ENCODE results near the gene SNRPD2.
A peak's percentile ranks its signal among the peaks of the same experiment; 100 is the strongest.
"Not testable (repeated sequence)": the region's sequence is repeated elsewhere in the genome, so short reads cannot be mapped to it uniquely, and the experiment has no call there.

SNRPD2 gene

DNA sequence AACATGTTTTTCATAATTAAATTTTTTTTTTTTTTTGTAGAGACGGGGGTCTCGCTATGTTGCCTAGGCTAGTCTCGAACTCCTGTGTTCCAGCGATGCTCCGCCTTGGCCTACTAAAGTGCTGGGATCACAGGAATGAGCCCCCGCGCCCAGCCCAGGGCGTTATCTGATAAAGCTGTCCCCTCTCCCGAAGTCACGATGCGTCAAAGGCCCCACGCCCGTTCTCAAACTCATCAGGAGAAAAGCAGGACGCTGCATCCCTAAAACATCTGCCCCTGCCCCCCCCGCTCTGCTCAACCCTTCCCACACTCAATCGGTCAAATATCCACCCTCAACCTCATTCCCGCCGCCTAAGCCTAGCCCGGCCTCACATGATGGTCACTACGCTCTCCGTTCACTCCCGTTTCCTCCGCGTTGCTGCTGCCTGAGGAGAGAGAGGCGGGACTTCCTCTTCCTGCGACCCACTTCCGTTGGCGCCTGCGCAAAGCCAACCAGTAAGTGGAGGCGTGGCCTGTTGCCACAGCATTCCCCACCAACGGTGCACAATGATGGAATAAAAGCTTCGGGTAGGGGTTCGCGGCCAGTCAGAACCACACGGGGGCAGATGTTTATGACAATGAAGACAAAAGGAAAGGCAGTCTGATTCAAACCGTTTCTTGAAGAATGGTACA is at the start of gene SNRPD2:
SNRPD2 (minus strand) TSS at position 438 of the 671 bp plus-strand sequence; CDS start at position 373, 65 bp downstream.
- peak; percentile 94 for DNase-seq (ENCODE audit: low read depth)

DNA sequence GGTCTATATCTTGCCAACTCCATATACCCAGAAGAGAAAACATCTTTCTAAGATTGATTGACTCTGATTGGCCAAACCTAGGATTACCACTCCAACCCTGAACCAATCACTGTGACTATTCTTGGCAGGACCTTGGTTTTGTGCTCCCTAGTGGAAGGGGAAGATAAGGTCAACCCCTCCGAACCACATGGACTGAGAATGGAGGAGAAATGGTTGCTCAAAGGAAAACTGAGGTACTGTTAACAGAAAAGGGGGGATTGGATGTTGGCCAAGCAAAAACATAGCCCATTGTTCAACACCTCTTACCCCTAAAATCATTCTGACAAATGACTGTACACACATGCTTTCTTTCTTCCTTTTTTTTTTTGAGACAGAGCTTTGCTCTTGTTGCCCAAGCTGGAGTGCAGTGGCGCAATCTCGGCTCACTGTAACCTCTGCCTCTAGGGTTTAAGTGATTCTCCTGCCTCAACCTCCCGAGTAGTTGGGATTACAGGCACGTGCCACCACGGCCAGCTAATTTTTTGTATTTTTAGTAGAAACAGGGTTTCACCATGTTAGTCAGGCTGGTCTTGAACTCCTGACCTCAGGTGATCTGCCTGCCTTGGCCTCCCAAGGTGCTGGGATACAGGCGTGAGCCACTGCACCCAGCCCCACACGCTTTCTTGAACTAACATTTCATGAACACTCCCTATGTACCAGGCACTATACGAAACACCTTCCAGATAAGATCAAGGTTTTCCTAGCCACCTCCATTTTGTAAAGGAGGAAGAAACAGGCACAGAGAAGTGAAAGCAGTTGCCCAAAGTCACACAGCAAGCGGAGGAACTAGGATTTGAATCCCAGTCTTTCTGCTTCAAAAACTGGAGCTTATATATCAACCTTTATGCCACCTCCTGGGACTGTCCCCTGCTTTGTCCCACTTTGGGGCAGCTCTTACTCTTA is 48.0 kb upstream of the SNRPD2 start:
- no peak for DNase-seq (ENCODE audit: low read depth)

DNA sequence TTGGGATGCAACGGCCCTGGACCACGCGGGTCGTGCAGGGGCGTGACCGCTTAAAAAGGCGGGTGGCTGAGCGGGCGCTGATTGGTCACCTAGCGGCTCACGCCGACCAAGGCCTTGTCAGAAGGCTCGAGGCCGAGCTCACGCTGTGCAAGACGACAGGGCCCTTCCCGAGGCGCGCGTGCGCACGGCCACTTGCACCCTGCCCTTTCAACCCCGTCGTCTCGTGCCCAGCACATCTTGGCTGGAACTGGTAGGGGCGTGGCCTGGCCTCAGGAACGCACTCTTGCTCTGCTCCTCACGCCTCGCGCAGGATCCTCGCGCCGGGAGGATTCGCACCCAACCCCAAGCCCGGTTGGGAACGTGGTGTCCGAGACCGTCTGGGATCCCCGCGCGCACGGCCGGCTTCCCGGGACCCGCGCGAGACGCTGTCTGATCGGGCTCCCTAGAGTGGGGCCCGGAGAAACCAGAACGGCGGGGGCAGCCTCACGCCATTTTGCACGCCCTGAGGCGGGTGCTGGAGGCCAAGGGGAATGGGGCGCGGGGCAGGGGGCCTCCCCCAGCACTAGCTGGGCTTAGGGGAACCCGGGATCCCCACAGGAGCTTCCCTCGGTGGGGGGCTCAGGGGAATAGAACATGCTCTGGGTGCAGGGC is 41.5 kb upstream of the SNRPD2 start, which contains the start of gene MEIOSIN:
MEIOSIN (plus strand) TSS at position 280 of the 651 bp plus-strand sequence. CDS start 1,938 bp downstream, outside the sequence.
- no peak for DNase-seq (ENCODE audit: low read depth)

DNA sequence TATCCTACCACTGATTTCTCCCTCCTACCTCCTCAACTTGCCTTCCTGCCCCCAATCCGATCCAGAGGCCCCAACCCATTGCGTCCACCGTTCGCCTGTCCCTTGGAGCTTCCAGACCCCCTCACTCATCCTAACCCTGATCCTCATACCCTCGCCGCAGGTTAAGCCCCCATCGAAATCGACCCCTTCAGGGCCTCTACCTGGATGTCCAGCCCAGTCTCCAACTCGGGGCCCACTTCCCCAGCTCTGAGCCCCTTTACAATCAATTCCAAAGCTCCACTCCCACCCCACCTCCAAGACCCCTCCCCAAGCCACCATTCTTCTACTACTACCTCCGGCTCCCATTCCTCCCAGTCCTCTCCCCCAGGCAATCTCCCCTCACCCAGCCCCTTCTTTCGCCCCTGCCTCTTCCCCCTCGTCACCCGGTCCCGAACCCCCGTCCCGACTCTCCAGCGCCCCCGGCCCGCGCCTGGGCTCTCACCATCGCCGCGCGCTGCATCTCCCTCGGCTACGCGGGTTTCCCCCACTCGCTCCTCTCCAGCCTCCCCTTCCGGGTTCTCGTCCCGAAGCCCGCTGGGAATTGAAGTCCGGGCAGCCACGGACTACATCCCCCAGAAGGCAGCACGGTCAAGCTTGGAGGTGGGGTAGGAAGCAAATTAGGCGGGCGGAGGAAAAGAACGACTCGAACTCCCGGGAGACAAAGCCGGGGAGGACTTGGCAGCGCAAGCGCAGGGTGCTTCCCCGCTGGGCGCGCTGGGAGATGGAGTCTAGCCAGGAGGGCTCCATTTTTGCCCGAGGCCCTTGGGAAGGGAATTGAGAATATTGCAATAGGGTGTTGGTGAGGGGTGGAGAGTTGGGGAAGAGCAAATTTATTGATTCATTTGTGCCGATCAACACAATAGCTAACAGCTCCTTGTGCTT is 38.9 kb upstream of the SNRPD2 start, which contains the start of gene FBXO46:
FBXO46 (minus strand) TSS at position 529 of the 921 bp plus-strand sequence. CDS start 17,401 bp downstream, outside the sequence.
- peak; percentile 99 for DNase-seq (ENCODE audit: low read depth)

- no peak for DNase-seq (ENCODE audit: low read depth)
Observed at GRCh38 chr19:45729800-45730290, 38.1 kb upstream of the SNRPD2 start.

- not testable (repeated sequence) for DNase-seq (ENCODE audit: low read depth)
Observed at GRCh38 chr19:45728683-45729082, 36.9 kb upstream of the SNRPD2 start.

GRCh38 chr19:45720065-45720464 is 28.3 kb upstream of the SNRPD2 start:
- DNase-seq (ENCODE audit: low read depth), result not testable (repeated sequence)

DNA sequence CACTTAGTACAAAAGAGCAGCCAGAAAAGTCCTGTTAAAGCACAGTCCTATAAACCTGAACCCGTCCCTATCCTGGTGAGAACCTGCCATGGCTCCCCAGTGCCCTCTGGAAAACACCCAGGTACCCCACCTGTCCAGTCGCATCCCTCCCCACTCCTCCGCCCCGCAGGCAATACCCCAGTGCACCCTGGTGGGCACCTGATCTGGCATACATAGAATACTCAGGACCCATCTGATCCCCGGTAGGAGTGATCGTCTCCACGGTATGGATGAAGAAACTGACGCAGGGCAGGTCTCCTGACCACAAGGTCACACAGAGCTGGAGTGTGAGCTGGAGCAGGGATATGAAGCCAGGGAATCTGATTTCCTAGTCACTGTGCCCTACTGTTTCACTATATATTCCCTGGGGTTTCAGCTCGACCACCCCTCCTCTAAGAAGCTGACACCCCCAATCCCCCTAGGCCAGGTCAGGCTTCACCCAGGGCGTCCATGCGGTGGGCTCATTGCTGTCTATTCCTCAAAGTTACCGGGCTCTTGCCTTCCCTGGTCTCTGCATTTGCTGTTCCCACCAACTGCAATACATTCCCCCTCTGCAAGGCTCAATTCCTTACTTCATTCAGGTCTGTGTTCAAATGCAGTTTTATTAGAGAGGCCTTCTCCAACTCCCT is 26.4 kb upstream of the SNRPD2 start:
- no peak for DNase-seq (ENCODE audit: low read depth)

GRCh38 chr19:45717131-45717982 is 25.6 kb upstream of the SNRPD2 start:
- DNase-seq (ENCODE audit: low read depth), result peak; percentile 100

- DNase-seq (ENCODE audit: low read depth), result no peak
Observed at GRCh38 chr19:45716359-45717130, 24.8 kb upstream of the SNRPD2 start.

- no peak for DNase-seq (ENCODE audit: low read depth)
Observed at GRCh38 chr19:45715139-45715538, 23.4 kb upstream of the SNRPD2 start.

GRCh38 chr19:45713141-45713540 is 21.4 kb upstream of the SNRPD2 start:
- no peak for DNase-seq (ENCODE audit: low read depth)

- DNase-seq (ENCODE audit: low read depth), result no peak
Observed at GRCh38 chr19:45712699-45713067, 20.9 kb upstream of the SNRPD2 start.

GRCh38 chr19:45711851-45712698 is 20.3 kb upstream of the SNRPD2 start:
- no peak for DNase-seq (ENCODE audit: low read depth)

- no peak for DNase-seq (ENCODE audit: low read depth)
Observed at GRCh38 chr19:45710356-45711130, 18.8 kb upstream of the SNRPD2 start.

- no peak for DNase-seq (ENCODE audit: low read depth)
Observed at GRCh38 chr19:45705710-45706415, 14.1 kb upstream of the SNRPD2 start.

Data from fibroblast of gingiva (primary cell).